HG03521 (cell line): Measurements from ENCODE around the gene UBE3A.
A peak's percentile ranks its signal among the peaks of the same experiment; 100 is the strongest.
"Not testable (repeated sequence)": the region's sequence is repeated elsewhere in the genome, so short reads cannot be mapped to it uniquely, and the experiment has no call there.

ENCODE experiments used
- ATAC-seq: cut with Tn5 transposase; IDR thresholded peaks from one replicate; pipeline ENCODE4 v1.9.1; 2021; ENCODE audit warnings: mild to moderate bottlenecking, moderate library complexity; ENCODE audit not compliant: unreplicated experiment

Gene UBE3A

GRCh38 chr15:25438601-25439368 lies at the start of gene UBE3A:
Gene UBE3A, minus strand, starts transcription at chr15:25439024. Its CDS starts 29,917 bp downstream, at chr15:25409107.
- ATAC-seq, result peak; percentile 90

DNA sequence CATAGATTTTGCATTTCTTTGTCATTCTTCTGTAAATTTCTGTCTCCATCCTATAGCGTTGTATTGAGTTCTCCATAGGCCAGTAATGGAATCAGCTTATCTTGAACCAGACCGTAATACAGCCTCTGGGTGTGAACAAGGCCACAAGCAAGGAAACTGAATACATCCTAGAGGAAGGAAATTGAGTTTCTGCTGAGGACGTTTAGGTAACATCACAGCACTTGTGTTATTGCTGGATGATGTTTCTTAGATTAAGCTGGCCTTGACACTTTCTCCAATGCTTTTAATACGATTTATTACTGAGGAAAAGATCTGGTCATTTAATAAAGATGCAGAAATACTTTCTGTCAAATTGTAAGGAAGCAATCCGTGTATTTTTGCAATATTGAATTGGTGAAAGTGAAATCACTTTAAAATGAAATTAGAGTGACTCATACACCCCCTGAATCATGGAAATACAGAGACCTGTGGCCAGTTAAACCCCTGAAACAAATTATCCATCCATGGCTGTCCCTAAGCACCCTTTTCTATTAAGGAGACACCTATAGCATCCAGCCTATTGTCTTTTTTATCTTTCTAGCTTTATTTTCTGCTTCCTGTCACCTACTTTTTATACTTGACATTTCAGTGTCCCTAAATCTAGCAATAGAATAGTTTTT lies 48.5 kb upstream of the UBE3A start:
- no peak for ATAC-seq

- ATAC-seq, result no peak
These were observed 47.2 kb upstream of the UBE3A start for GRCh38 chr15:25486051-25486450.

GRCh38 chr15:25481208-25481859 lies 42.5 kb upstream of the UBE3A start:
- ATAC-seq, result no peak

- no peak for ATAC-seq
These were observed 39.5 kb upstream of the UBE3A start for GRCh38 chr15:25478313-25478712.

DNA sequence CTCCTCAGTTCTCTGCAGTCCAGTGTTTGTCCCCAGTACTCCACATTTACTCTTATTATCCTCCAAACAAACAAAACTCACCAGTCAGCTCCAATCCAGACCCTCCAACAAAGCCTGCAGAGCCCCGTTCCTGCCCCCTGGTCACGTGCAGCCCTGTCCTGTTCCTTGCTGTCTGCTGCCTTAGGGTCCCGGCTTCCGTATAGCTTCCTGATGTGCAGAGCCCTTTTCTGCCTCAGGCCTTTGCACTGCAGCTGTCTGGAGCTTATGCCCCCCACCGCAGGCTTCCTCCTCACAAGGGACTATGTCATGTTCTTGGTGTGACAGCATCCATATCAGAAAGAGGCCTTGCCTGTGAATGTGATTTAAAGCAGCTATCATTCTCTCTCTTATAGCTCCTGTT lies 39.0 kb upstream of the UBE3A start:
- no peak for ATAC-seq

DNA sequence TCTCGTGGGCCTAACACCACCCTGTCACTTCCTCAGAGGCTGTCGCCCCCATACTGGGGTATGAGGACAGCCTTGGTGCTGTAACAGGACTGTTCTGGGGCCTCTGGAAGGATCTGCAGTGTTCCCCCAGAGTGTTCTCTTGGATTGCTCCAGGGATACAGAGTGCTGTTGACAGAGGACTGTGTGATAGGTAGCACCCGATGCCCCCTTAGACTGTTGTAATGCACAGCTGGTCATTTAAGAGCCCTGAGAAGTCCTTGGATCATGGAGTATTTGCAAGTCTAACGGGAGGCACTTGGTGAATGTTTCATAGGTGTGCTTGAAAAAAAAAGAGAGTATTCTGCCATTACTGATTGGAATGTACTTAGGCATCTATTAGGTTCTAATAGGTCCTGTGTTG lies 35.4 kb upstream of the UBE3A start:
- ATAC-seq, result no peak

DNA sequence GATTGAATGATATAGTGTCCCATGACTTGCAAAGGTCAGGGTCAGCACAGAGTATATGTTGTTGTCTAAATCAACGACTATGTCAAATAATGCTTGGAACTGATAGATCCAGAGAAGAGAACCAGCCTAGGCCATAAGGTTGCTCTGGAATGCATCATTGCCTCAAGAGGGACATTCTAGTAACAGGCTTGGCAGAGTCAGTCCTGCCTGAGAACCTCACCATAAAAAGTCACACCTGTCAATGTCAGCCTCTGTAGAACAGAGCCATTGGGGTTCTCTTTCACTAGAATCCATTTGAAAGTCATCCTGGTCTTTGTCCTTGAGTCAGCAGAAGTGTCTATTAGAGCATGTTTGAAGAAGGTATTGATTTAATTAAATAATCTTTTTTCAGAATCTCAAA lies 31.4 kb upstream of the UBE3A start:
- no peak for ATAC-seq

GRCh38 chr15:25469377-25469776 lies 30.6 kb upstream of the UBE3A start:
- ATAC-seq, result no peak

GRCh38 chr15:25468611-25469010 lies 29.8 kb upstream of the UBE3A start:
- no peak for ATAC-seq

- ATAC-seq, result no peak
These were observed 27.0 kb upstream of the UBE3A start for GRCh38 chr15:25465835-25466234.

GRCh38 chr15:25464784-25465183 lies 26.0 kb upstream of the UBE3A start:
- no peak for ATAC-seq

DNA sequence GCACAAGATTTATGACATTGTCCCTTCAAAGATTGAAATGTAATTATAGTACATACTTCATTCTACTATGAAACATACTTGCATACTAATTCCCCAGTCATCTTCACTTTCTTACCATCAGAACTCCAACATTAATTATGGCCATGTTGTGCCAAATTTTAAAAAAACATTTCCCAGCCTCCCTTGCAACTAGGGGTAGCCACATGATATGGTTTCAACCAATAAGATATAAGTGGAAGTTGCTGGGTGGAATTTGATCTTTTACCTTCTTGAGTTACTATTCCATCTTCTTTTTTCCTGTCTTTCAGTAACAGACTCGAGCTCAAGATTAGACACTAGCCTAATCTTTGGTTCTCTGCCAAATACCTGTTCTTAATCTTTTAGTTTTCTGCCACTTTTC lies 25.6 kb upstream of the UBE3A start:
- ATAC-seq, result no peak

GRCh38 chr15:25456196-25456595 lies 17.4 kb upstream of the UBE3A start:
- no peak for ATAC-seq

DNA sequence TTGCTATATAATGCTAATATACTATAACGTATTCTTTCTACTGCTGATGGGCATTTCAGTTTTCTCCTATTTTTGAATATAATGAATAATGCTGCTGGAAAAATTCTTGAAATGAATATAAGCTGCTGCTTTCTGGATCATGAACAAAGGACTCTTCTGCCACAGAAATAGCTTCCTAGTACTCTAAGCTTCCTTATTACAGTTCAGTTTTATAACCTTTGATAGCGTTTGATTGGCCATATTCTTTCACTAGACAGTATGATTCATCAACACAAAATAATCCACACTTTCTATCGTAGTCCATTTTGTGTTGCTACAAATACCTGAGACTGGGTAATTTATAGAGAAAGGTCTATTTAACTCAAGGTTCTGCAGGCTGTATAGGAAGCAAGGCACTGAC lies 16.4 kb upstream of the UBE3A start:
- no peak for ATAC-seq

DNA sequence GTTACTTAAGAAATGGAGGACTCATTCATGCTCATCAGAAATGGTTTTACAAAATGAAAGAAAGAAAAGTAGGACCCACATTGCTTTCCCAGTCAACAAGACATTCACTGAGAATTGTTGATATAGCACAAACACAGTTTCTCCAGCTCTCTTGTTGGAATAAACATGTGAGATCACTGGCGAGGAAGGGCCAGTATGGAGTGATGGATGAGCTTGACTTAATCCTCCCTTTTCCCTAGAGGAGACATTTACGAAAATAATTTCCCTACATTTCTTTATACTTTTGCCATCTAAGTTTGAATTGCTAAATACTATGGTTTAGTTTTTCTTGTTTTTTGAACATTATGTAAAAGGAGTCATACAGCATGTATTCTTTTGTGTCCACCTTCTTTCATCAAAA lies 15.9 kb upstream of the UBE3A start:
- no peak for ATAC-seq

DNA sequence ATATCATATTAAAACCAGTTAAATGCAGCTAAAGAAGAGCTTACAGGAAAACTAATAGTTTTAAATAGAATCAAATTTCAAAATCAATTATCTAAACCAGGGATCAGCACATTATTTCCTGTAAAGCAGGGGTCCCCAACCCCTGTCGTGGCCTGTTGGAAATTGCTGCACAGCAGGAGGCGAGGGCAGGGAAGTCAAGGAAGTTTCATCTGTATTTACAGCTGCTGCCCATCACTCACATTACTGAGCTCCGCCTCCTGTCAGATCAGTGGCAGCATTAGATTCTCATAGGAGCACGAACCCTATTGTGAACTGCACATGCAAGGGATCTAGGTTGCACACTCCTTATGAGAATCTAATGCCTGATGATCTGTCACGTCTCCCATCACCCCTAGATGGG lies 14.4 kb upstream of the UBE3A start:
- ATAC-seq, result not testable (repeated sequence)

DNA sequence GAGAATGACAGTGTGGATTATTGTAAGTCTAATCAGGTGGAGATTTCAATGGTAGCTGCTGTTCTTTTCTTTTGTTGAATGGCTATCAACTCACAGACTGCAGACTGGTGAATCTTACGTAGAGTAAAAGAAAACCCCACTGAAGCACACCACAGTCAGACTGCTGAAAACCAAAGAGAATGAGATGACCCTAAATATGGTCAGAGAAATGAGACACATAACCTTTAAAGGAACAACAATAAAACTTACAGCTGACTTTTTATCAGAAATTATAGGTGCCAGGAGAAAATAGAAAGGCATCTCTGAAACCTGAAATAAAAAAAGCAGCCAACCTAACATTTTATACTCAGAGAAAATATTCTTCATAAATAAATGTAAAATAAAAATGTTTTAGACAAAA lies 12.7 kb upstream of the UBE3A start:
- ATAC-seq, result no peak

DNA sequence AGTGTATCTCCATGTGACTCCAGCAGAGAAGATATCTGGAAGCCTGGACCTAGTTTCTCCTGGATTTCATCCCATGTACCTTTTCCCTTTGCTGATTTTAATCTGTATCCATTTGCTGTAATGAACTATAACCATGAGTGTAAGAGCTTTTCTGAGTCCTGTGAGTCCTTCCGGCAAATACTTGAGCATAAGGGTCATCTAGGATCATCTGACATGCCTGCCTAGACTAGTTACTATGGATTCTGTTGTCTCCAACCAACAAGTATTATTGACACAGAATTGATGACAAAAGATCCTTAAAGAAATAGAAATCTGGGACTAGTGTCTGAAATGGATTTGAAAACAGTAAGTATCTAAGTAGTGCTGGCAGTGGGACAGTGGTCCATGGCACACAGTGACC lies 11.3 kb upstream of the UBE3A start:
- no peak for ATAC-seq

DNA sequence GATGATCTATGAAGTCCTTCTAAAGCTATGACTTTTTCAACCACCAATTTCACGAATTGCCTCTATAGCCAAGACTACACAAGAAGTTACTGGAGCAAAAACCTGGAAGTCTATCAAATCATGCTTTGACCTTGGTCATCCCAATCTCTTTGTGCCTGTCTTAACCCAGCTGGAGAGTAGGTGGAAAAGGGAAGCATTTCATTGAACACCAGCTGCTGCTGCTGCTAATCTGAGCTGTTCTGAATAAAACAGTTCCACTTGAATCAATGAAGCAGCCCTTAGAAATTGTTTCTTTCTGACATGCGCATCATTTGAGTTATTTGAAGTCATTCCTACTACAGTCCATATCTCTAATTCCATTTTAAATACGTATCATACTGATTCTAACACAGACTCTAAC lies 7.3 kb upstream of the UBE3A start:
- no peak for ATAC-seq

GRCh38 chr15:25445412-25445811 lies 6.6 kb upstream of the UBE3A start:
- ATAC-seq, result no peak

DNA sequence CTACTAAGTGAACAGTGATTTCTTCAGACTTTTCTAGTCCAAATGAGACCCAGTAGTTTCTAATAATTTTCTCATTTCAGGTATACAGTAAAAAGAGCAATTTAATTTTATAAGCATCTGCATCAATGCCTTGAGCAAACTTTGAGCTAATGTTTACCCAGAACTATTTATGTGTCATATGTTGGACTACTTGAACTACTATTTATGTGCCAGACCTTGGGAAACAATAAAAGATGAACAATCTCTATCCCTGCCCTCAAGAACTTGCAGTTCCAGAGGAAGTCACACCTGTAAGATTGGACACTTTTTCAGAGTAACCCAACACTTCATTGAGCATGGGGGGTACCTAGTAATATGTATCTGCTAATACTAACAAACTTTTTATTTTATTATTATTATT lies 2.3 kb upstream of the UBE3A start:
- no peak for ATAC-seq
